GM18519 (cell line): ENCODE data around the gene NFAT5.

Experiments used
- ATAC-seq: cut with Tn5 transposase; IDR thresholded peaks from one replicate; pipeline ENCODE4 v1.9.1; 2021; ENCODE audit warnings: mild to moderate bottlenecking, moderate library complexity; ENCODE audit not compliant: unreplicated experiment, low FRiP score

Gene NFAT5

GRCh38 chr16:69699915-69700314 is 134.1 kb downstream of the NFAT5 start:
- no peak for ATAC-seq

- ATAC-seq: no peak
Observed at GRCh38 chr16:69701452-69701851, 135.7 kb downstream of the NFAT5 start.

- no peak for ATAC-seq
Observed at GRCh38 chr16:69701866-69702265, 136.1 kb downstream of the NFAT5 start.

- no peak for ATAC-seq
Observed at GRCh38 chr16:69703638-69704037, 137.9 kb downstream of the NFAT5 start.

- ATAC-seq: no peak
Observed at GRCh38 chr16:69706256-69706974, 140.6 kb downstream of the NFAT5 start.

GRCh38 chr16:69706975-69707340 is 141.2 kb downstream of the NFAT5 start:
- no peak for ATAC-seq

GRCh38 chr16:69707920-69708683 is 142.3 kb downstream of the NFAT5 start:
- no peak for ATAC-seq

- ATAC-seq: no peak
Observed at GRCh38 chr16:69709456-69710084, 143.8 kb downstream of the NFAT5 start.

- ATAC-seq: no peak
Observed at GRCh38 chr16:69711115-69711740, 145.5 kb downstream of the NFAT5 start.

- ATAC-seq: no peak
Observed at GRCh38 chr16:69712277-69712676, 146.5 kb downstream of the NFAT5 start.

GRCh38 chr16:69712914-69713581 is 147.3 kb downstream of the NFAT5 start:
- no peak for ATAC-seq

GRCh38 chr16:69717066-69717465 is 151.3 kb downstream of the NFAT5 start:
- no peak for ATAC-seq

GRCh38 chr16:69718111-69718764 is 152.5 kb downstream of the NFAT5 start:
- ATAC-seq: no peak

- no peak for ATAC-seq
Observed at GRCh38 chr16:69720822-69721430, 155.2 kb downstream of the NFAT5 start.

- no peak for ATAC-seq
Observed at GRCh38 chr16:69721441-69721957, 155.7 kb downstream of the NFAT5 start.

- no peak for ATAC-seq
Observed at GRCh38 chr16:69724414-69724873, 158.7 kb downstream of the NFAT5 start.

- no peak for ATAC-seq
Observed at GRCh38 chr16:69724981-69725479, 159.3 kb downstream of the NFAT5 start.

GRCh38 chr16:69725480-69726312 is 159.9 kb downstream of the NFAT5 start:
- ATAC-seq: no peak
